Stimulated activated CD8-positive, alpha-beta memory T cell treated with anti-CD3 and anti-CD28 coated beads, Interleukin-15, amount 100 ng/mL, for 48 hours (primary cell): ENCODE measurements around the gene AGRP.
"Not testable (repeated sequence)": the region's sequence is repeated elsewhere in the genome, so short reads cannot be mapped to it uniquely, and the experiment has no call there.

Source experiments
- DNase-seq, 2 donors: peaks; one replicate each; pipeline ENCODE4 v3.0.0-alpha.2; 2020; ENCODE audit warnings: low read depth in 2 of 2

The AGRP gene

GRCh38 chr16:67483150-67483549, at the start of gene AGRP:
Gene AGRP (minus strand): TSS chr16:67483547. CDS start chr16:67483398, 149 bp downstream.
- DNase-seq = no peak

GRCh38 chr16:67531247-67531646, 47.9 kb upstream of the AGRP start:
- no peak for DNase-seq

GRCh38 chr16:67530013-67530939, 46.9 kb upstream of the AGRP start:
- no peak for DNase-seq

GRCh38 chr16:67529582-67530012, 46.2 kb upstream of the AGRP start:
- no peak for DNase-seq

- no peak for DNase-seq
These were observed 45.7 kb upstream of the AGRP start for GRCh38 chr16:67528870-67529581.

- DNase-seq = no peak
These were observed 45.0 kb upstream of the AGRP start, which contains the start of gene RIPOR1 for GRCh38 chr16:67528222-67528869. Gene RIPOR1 (plus strand): TSS chr16:67528829. CDS start chr16:67538447, 9,618 bp downstream.

- no peak for DNase-seq
These were observed 42.9 kb upstream of the AGRP start for GRCh38 chr16:67526149-67526791.

- DNase-seq = no peak
These were observed 42.0 kb upstream of the AGRP start for GRCh38 chr16:67525176-67525860.

- DNase-seq = peak; percentile 93 to 94
These were observed 37.9 kb upstream of the AGRP start for GRCh38 chr16:67521095-67521804.

- DNase-seq = no peak
These were observed 35.9 kb upstream of the AGRP start for GRCh38 chr16:67519242-67519641.

- DNase-seq = no peak
These were observed 35.3 kb upstream of the AGRP start for GRCh38 chr16:67518676-67519075.

GRCh38 chr16:67517661-67518423, 34.5 kb upstream of the AGRP start:
- DNase-seq = no peak

GRCh38 chr16:67517155-67517445, 33.8 kb upstream of the AGRP start:
- DNase-seq = no peak

- no peak for DNase-seq
These were observed 33.2 kb upstream of the AGRP start for GRCh38 chr16:67516296-67517154.

GRCh38 chr16:67514382-67514828, 31.1 kb upstream of the AGRP start:
- DNase-seq = peak; percentile 47 to 67

- not testable (repeated sequence) for DNase-seq
These were observed 30.5 kb upstream of the AGRP start for GRCh38 chr16:67513892-67514291.

GRCh38 chr16:67509016-67509415, 25.7 kb upstream of the AGRP start:
- no peak for DNase-seq

GRCh38 chr16:67506468-67506867, 23.1 kb upstream of the AGRP start:
- DNase-seq = no peak
